ENCODE results near the gene CCDC33.

Gene CCDC33

DNA sequence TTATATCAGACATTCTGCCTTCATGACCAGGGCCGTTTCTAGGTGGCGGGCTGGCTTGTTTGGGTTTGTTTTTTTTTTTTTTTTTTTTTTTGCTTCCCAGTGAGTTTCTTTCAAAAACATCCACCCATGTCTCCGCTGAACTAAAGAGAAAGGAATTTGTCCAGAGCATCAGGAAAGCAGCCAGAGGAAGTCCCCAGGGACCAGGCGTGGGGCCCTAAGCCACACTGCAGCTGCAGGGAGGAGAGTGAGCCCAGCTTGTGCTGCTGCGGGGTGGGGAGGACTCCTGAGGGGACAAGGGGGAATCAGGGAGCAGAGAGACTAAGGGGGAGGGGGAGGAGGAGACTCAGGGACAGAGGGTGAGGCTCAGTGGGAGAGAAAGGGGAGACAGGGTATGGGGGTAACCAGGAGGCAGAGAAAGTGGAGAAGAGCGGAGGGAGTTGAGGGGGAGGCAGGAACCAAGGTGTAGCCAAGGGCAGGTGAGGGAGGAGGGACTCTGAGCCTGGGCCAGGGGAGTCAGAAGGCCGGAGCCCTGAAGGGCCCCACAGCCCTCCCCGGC is 81.8 kb downstream of the CCDC33 start:
- H3K4me2 ChIP-seq (ENCODE audit: low read length) = no peak overlapping the region
- H3K4me3 ChIP-seq (ENCODE audit: low read depth, low read length) = no peak overlapping the region
- TF ChIP-seq, protein P1, sequence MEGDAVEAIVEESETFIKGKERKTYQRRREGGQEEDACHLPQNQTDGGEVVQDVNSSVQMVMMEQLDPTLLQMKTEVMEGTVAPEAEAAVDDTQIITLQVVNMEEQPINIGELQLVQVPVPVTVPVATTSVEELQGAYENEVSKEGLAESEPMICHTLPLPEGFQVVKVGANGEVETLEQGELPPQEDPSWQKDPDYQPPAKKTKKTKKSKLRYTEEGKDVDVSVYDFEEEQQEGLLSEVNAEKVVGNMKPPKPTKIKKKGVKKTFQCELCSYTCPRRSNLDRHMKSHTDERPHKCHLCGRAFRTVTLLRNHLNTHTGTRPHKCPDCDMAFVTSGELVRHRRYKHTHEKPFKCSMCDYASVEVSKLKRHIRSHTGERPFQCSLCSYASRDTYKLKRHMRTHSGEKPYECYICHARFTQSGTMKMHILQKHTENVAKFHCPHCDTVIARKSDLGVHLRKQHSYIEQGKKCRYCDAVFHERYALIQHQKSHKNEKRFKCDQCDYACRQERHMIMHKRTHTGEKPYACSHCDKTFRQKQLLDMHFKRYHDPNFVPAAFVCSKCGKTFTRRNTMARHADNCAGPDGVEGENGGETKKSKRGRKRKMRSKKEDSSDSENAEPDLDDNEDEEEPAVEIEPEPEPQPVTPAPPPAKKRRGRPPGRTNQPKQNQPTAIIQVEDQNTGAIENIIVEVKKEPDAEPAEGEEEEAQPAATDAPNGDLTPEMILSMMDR (IDR thresholded peaks at IDR 0.05) = no peak
- no peaks in the 10 kb centered on the region for H3K9me3 ChIP-seq (ENCODE audit: control insufficient read depth, low read length)
- H3K9ac ChIP-seq = no peak overlapping the region
- H3K27ac ChIP-seq = peak overlapping the region; percentile 49
- no peaks in the 10 kb centered on the region for H3K4me1 ChIP-seq
- H3K27me3 ChIP-seq (ENCODE audit: control insufficient read depth, insufficient read depth, low read length) = no peaks in the 10 kb centered on the region
- no peak overlapping the region for H2AFZ ChIP-seq
- H3K79me2 ChIP-seq = no peaks in the 10 kb centered on the region
- no peaks in the 10 kb centered on the region for H3K36me3 ChIP-seq (ENCODE audit: control insufficient read depth, insufficient read depth, low read length)

DNA sequence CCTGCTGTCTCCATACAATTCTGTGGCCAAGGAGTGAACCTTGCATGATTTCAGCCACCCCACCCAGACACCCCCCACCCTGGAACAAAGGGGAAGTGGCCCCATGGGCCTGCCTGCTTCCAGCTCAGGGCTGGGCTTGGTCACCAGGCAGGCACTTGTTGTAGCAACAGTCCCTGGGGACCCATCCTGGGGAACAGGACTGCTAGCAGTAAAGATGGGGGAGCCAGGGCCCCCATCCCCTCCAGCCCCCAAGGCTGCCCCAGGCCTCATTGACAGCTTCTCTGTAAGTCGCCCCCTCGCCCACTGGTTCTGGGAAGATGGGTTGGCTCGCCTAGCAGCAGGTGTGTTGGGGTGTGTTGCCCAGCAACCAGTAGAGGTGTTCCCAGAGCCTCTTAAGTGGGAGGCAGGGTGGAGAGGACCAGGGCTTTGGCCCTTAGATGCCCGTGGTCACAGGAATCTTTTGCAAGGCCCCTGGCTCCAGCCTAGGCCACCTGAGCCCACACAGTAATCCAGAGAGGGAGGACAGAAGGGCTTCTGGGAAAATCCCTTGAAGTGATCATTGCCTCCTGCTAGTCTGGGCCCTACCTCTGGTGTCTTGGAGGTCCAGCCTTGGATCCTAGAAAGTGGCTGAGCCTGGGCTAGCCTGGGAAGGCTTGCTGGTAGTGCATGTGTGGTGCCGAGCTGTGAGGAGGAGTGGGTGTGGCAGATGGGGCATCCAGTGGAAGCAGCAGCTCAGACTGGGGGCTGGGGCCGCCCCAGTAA is 82.4 kb downstream of the CCDC33 start:
- H3K9me3 ChIP-seq (ENCODE audit: control insufficient read depth, low read length) = no peaks in the 10 kb centered on the region
- H2AFZ ChIP-seq = no peak overlapping the region
- no peak overlapping the region for H3K9ac ChIP-seq
- no peaks in the 10 kb centered on the region for H3K36me3 ChIP-seq (ENCODE audit: control insufficient read depth, insufficient read depth, low read length)
- H3K4me3 ChIP-seq (ENCODE audit: low read depth, low read length) = no peak overlapping the region
- no peak overlapping the region for H3K4me2 ChIP-seq (ENCODE audit: low read length)
- H3K79me2 ChIP-seq = no peaks in the 10 kb centered on the region
- H3K27me3 ChIP-seq (ENCODE audit: control insufficient read depth, insufficient read depth, low read length) = no peaks in the 10 kb centered on the region
- TF ChIP-seq, protein P1 (IDR thresholded peaks at IDR 0.05) = no peak
- H3K4me1 ChIP-seq = no peaks in the 10 kb centered on the region
- no peak overlapping the region for H3K27ac ChIP-seq

DNA sequence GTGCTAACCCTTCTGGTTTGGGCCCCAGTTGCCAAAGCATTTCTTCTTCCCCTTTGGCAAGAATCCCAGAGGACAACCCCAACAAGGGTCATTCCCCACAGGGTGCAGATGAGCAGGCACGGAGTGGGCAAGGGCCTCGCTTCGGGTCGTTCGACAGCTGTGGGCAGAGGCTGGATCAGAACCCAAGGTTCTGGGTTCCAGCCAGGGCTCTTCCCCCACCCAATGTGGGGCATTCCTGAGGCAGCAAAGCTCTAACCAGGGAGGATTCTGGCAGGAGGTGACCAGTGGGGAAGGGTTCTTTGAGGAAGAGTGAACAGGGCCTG is 83.0 kb downstream of the CCDC33 start:
- Histone ChIP-seq H3K27ac (no peak overlapping the region), H3K27me3 (ENCODE audit: control insufficient read depth, insufficient read depth, low read length) (no peaks in the 10 kb centered on the region)
- TF ChIP-seq, protein P1 (IDR thresholded peaks at IDR 0.05) = no peak

DNA sequence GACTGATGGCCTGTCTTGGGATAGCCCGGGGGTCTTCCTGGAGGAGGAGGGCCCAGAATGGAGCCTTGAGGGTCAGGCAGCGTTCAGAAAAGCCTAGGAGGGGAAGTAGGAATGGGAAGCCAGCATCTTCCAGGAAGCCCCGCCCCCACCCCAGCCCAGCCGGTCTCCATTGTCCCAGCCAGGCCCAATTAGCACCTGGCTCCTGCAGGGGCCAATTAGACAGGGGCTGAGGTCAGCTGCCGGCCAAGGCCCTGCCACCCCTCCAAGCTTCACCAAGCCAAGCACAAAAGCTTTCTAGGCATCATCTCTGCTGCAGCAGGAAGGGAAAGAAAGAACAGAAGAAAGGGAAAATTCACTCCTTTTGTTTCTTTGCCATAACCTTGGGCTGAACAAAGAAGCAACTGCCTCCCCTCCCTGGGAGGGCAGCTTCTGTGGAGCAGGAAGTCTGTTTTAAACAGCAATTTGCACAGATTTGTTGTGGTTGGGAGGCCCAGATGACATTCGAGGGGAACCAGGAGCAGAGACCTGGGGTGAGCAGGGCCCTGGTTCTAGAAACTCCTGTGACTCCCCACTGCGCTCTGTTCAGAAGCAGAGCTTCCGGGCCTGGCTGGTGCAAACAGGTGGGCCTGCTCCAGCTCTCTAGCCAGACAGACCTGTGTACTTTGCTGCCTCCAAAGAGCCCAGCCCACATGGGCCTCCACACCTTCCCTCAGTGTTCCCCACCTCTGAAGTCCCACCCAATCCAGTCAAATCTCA is 83.6 kb downstream of the CCDC33 start:
- Histone ChIP-seq H3K4me3 (ENCODE audit: low read depth, low read length) (no peak overlapping the region), H3K4me2 (ENCODE audit: low read length) (no peak overlapping the region), H3K27ac (no peak overlapping the region), H3K27me3 (ENCODE audit: control insufficient read depth, insufficient read depth, low read length) (no peaks in the 10 kb centered on the region), H3K79me2 (no peaks in the 10 kb centered on the region), H3K36me3 (ENCODE audit: control insufficient read depth, insufficient read depth, low read length) (no peaks in the 10 kb centered on the region), H3K9me3 (ENCODE audit: control insufficient read depth, low read length) (no peaks in the 10 kb centered on the region), H3K9ac (no peak overlapping the region), H3K4me1 (no peaks in the 10 kb centered on the region), H2AFZ (no peak overlapping the region)
- TF ChIP-seq, protein P1 (IDR thresholded peaks at IDR 0.05) = no peak

More for the DNA sequence above, 83.0 kb downstream of the CCDC33 start:
- H3K9me3 ChIP-seq (ENCODE audit: control insufficient read depth, low read length) = no peaks in the 10 kb centered on the region
- no peaks in the 10 kb centered on the region for H3K4me1 ChIP-seq
- no peak overlapping the region for H3K4me2 ChIP-seq (ENCODE audit: low read length)
- H3K9ac ChIP-seq = no peak overlapping the region
- no peak overlapping the region for H2AFZ ChIP-seq
- H3K79me2 ChIP-seq = no peaks in the 10 kb centered on the region
- H3K4me3 ChIP-seq (ENCODE audit: low read depth, low read length) = no peak overlapping the region
- no peaks in the 10 kb centered on the region for H3K36me3 ChIP-seq (ENCODE audit: control insufficient read depth, insufficient read depth, low read length)

Measured in parathyroid adenoma (tissue), 2 donors.